Gastroesophageal sphincter (tissue), 3 donors: ENCODE results near the gene ZBTB7C.

Experiments
- POLR2AphosphoS5 ChIP-seq: sonication (generic); formaldehyde crosslinking; IDR thresholded peaks from one replicate; pipeline ENCODE4 v1.6.1; 2017; ENCODE audit warnings: antibody characterized with exemption
- TF ChIP-seq, protein P1 (sequence below), 4 experiments: fragments of 200-600 bp in 2 of 4; fragments of 450-650 bp in 2 of 4; sonication (generic) in 1 of 4; IDR thresholded peaks; one replicate each; pipeline ENCODE4 v1.5.1; 2017 to 2019; ENCODE audit warnings: antibody characterized with exemption in 4 of 4, mild to moderate bottlenecking in 2 of 4, moderate library complexity in 2 of 4

DNA sequence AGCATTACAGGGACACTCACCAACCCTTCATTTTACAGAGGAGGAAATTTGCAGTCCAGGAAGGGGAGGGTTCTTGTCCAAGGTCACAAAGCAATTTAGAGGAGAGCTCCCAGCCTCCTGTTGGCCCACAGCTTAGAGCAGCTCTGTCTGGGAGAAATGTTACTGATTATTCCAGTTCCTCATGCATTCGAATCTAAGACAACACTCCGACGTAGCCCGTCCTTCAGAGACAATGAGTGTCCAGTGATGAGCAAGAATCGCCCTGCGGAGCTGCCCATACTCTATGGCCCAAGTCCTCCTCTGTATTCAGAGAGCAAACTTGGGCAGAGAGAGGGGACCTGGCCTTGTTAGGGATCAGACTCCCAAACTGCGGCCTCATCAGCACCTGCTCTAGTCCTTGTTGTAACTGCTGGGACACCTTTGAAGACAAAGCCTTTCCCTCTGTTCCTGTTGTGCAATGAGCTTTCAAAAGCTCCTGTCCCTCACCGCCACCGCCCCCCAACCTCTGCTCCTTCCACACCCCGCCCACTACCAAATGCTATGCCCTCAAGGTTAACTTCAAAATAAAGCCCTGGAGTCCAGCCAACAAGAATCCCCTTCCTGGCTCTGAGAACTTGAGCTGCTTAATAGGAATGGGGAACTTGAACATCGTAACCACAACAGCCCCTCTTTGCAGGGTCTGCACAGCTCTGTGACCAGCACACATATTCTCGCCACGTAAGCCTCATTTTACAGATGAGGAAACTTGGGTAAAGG lies 243.9 kb downstream of the ZBTB7C start:
- TF ChIP-seq POLR2AphosphoS5: no peak
- TF ChIP-seq, protein P1, sequence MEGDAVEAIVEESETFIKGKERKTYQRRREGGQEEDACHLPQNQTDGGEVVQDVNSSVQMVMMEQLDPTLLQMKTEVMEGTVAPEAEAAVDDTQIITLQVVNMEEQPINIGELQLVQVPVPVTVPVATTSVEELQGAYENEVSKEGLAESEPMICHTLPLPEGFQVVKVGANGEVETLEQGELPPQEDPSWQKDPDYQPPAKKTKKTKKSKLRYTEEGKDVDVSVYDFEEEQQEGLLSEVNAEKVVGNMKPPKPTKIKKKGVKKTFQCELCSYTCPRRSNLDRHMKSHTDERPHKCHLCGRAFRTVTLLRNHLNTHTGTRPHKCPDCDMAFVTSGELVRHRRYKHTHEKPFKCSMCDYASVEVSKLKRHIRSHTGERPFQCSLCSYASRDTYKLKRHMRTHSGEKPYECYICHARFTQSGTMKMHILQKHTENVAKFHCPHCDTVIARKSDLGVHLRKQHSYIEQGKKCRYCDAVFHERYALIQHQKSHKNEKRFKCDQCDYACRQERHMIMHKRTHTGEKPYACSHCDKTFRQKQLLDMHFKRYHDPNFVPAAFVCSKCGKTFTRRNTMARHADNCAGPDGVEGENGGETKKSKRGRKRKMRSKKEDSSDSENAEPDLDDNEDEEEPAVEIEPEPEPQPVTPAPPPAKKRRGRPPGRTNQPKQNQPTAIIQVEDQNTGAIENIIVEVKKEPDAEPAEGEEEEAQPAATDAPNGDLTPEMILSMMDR (IDR thresholded peaks at IDR 0.05): no peak
